Activated T-helper 1 cell treated with Interleukin-2 at 50 U/mL for 16 hours (primary cell): Measurements from ENCODE around the gene CDC42BPG.
"Not testable (repeated sequence)": the region's sequence is repeated elsewhere in the genome, so short reads cannot be mapped to it uniquely, and the experiment has no call there.

Experiments used
- DNase-seq: peaks from one replicate; pipeline ENCODE4 v3.0.0-alpha.2; 2020; ENCODE audit warnings: low read depth

The CDC42BPG gene

GRCh38 chr11:64849598-64850356 is 5.3 kb upstream of the CDC42BPG start:
- no peak for DNase-seq

GRCh38 chr11:64848826-64849597 is 4.6 kb upstream of the CDC42BPG start:
- no peak for DNase-seq

GRCh38 chr11:64848214-64848825 is 3.9 kb upstream of the CDC42BPG start:
- no peak for DNase-seq

- DNase-seq = peak; percentile 88
Measured at GRCh38 chr11:64846998-64847666, 2.7 kb upstream of the CDC42BPG start.

GRCh38 chr11:64845776-64846129 is 1.3 kb upstream of the CDC42BPG start:
- DNase-seq = not testable (repeated sequence)

GRCh38 chr11:64845129-64845775 is 799 bp upstream of the CDC42BPG start:
- DNase-seq = no peak

- DNase-seq = no peak
Measured at GRCh38 chr11:64843686-64844329, 645 bp downstream of the CDC42BPG start.

GRCh38 chr11:64842851-64843685 is 1.4 kb downstream of the CDC42BPG start:
- DNase-seq = no peak

- no peak for DNase-seq
Measured at GRCh38 chr11:64842366-64842759, 2.1 kb downstream of the CDC42BPG start.

- no peak for DNase-seq
Measured at GRCh38 chr11:64841592-64842365, 2.7 kb downstream of the CDC42BPG start.

GRCh38 chr11:64839887-64840782 is 4.3 kb downstream of the CDC42BPG start:
- no peak for DNase-seq

GRCh38 chr11:64839335-64839734 is 5.1 kb downstream of the CDC42BPG start:
- no peak for DNase-seq

GRCh38 chr11:64838600-64839334 is 5.7 kb downstream of the CDC42BPG start:
- no peak for DNase-seq

GRCh38 chr11:64837887-64838351 is 6.5 kb downstream of the CDC42BPG start:
- DNase-seq = no peak

- DNase-seq = no peak
Measured at GRCh38 chr11:64836448-64837072, 7.9 kb downstream of the CDC42BPG start.

GRCh38 chr11:64835616-64836447 is 8.6 kb downstream of the CDC42BPG start:
- DNase-seq = no peak
